ENCODE measurements around the gene GPR160. TPM values are rescaled to one million over a fixed set of nuclear protein-coding genes. Genes with fewer than 3 reads are reported as not detected.
A peak's percentile ranks its signal among the peaks of the same experiment; 100 is the strongest.

GPR160 gene
- total and polyA plus RNA-seq, 7 donors, result 0.42 to 1.2 (median 0.81) TPM

GRCh38 chr3:169993761-169994160, 44.0 kb upstream of the GPR160 start:
- H3K4me3 ChIP-seq, result no peak overlapping the region
- DNase-seq, result no peak
- H3K4me1 ChIP-seq, result peaks cover 2% of the 10 kb centered on the region
- no peaks in the 10 kb centered on the region for H3K9me3 ChIP-seq
- no peaks in the 10 kb centered on the region for H3K27me3 ChIP-seq (ENCODE audit: insufficient read depth in 3 of 3, low read length in 2 of 3)
- no peak for TF ChIP-seq CTCF (IDR thresholded peaks at IDR 0.05)
- H3K36me3 ChIP-seq (ENCODE audit: insufficient read depth in 1 of 2, low read depth in 1 of 2), result peaks cover 0 to 91% of the 10 kb centered on the region in 2 donors
- 92 to 93% (median 93%) methylated on average over 3 of the region's 3 CpGs for WGBS, 3 donors
- ATAC-seq, result no peak
- no peak overlapping the region for H3K27ac ChIP-seq
- intact Hi-C loops (cut with DNase I), result loop anchor here in 1 of 2 donors (10.0 kb wide), 1 partner anchor 209 kb away; no protein-coding TSS in a partner anchor

DNA sequence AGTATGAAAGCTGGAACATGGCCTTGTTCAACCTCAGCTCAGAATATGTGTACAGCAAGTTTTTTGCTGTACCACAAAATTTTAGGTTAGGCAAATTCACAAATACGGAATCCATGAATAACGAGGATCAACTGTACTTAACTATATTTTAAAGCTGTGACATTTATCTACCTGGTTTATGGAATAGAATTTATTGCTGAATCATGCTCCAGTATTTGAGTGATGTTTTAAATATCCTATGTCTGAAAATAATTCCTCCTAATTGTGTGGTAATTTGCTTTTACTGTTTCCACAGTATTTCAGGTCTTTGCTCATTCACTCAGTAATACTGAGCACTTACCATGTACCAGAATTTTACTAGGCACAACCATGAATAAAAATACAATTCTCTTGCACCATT, 41.7 kb upstream of the GPR160 start:
- H3K4me3 ChIP-seq, result no peak overlapping the region
- ATAC-seq (no peak), DNase-seq (no peak)
- TF ChIP-seq CTCF (IDR thresholded peaks at IDR 0.05), result no peak
- WGBS, 3 donors, result 90 to 94% (median 93%) methylated on average over 2 of the region's 2 CpGs
- peaks cover 0 to 74% of the 10 kb centered on the region in 2 donors for H3K36me3 ChIP-seq (ENCODE audit: insufficient read depth in 1 of 2, low read depth in 1 of 2)
- H3K9me3 ChIP-seq, result no peaks in the 10 kb centered on the region
- H3K27me3 ChIP-seq (ENCODE audit: insufficient read depth in 3 of 3, low read length in 2 of 3), result no peaks in the 10 kb centered on the region
- H3K27ac ChIP-seq, result no peak overlapping the region
- H3K4me1 ChIP-seq, result peaks cover 2% of the 10 kb centered on the region
- intact Hi-C loops (cut with DNase I), result loop anchor here in 1 of 2 donors (10.0 kb wide), 1 partner anchor 211 kb away; no protein-coding TSS in a partner anchor

GRCh38 chr3:169998668-169999131, 39.1 kb upstream of the GPR160 start:
- intact Hi-C loops (cut with DNase I), result loop anchor here in 1 of 2 donors (10.0 kb wide), 1 partner anchor 214 kb away; no protein-coding TSS in a partner anchor
- no peaks in the 10 kb centered on the region for H3K27me3 ChIP-seq (ENCODE audit: insufficient read depth in 3 of 3, low read length in 2 of 3)
- no peak overlapping the region for H3K27ac ChIP-seq
- ATAC-seq, result peak; percentile 32 to 69 (median 66)
- no peak overlapping the region for H3K4me3 ChIP-seq
- peaks cover 2% of the 10 kb centered on the region for H3K4me1 ChIP-seq
- H3K9me3 ChIP-seq, result no peaks in the 10 kb centered on the region
- DNase-seq, result no peak
- WGBS, 3 donors, result 23 to 34% (median 27%) methylated on average over 2 of the region's 2 CpGs
- H3K36me3 ChIP-seq (ENCODE audit: insufficient read depth in 1 of 2, low read depth in 1 of 2), result peaks cover 0 to 48% of the 10 kb centered on the region in 2 donors
- no peak for TF ChIP-seq CTCF (IDR thresholded peaks at IDR 0.05)

GRCh38 chr3:169999433-169999832, 38.4 kb upstream of the GPR160 start:
- no peaks in the 10 kb centered on the region for H3K9me3 ChIP-seq

More at GRCh38 chr3:169999433-169999832, 38.4 kb upstream of the GPR160 start:
- no peak overlapping the region for H3K4me3 ChIP-seq
- ATAC-seq (no peak), DNase-seq (no peak)
- H3K27me3 ChIP-seq (ENCODE audit: insufficient read depth in 3 of 3, low read length in 2 of 3), result no peaks in the 10 kb centered on the region
- whole genome bisulfite sequencing, 3 donors, result 95 to 99% (median 95%) methylated on average over 1 of the region's 1 CpG
- peaks cover under 1% of the 10 kb centered on the region for H3K4me1 ChIP-seq
- intact Hi-C loops (cut with DNase I), result loop anchor here in 1 of 2 donors (10.0 kb wide), 1 partner anchor 215 kb away; no protein-coding TSS in a partner anchor
- H3K27ac ChIP-seq, result no peak overlapping the region
- no peak for TF ChIP-seq CTCF (IDR thresholded peaks at IDR 0.05)
- peaks cover 0 to 41% of the 10 kb centered on the region in 2 donors for H3K36me3 ChIP-seq (ENCODE audit: insufficient read depth in 1 of 2, low read depth in 1 of 2)
